Neural progenitor cell (in vitro differentiated cells): ENCODE results near the gene STIM1. TPM values are rescaled to one million over a fixed set of nuclear protein-coding genes. Genes with fewer than 3 reads are reported as not detected.
"Not testable (repeated sequence)": the region's sequence is repeated elsewhere in the genome, so short reads cannot be mapped to it uniquely, and the experiment has no call there.

Source experiments
- DNase-seq: peaks from one replicate; pipeline ENCODE4 v3.0.0-alpha.2; 2016; ENCODE audit warnings: low spot score
- H2AFZ ChIP-seq: fragments of 200-600 bp; sonication (generic); replicated peaks from 2 replicates; pipeline ENCODE4 v1.6.1; 2016; ENCODE audit warnings: antibody characterized with exemption
- H3F3A ChIP-seq: fragments of 200-600 bp; sonication (generic); 2 replicates; pipeline ENCODE4 v1.6.1; 2016; ENCODE audit warnings: antibody characterized with exemption, low read depth
- H3K27ac ChIP-seq: fragments of 200-600 bp; sonication (generic); 2 replicates; pipeline ENCODE4 v1.5.1; 2016; ENCODE audit warnings: mild to moderate bottlenecking
- H3K27me3 ChIP-seq: fragments of 200-600 bp; sonication (generic); 2 replicates; pipeline ENCODE4 v1.6.1; 2016; ENCODE audit warnings: mild to moderate bottlenecking, moderate library complexity
- H3K36me3 ChIP-seq: fragments of 200-600 bp; sonication (generic); 2 replicates; pipeline ENCODE4 v1.5.1; 2016
- H3K4me1 ChIP-seq: fragments of 200-600 bp; sonication (generic); 2 replicates; pipeline ENCODE4 v1.6.1; 2016; ENCODE audit warnings: mixed run types
- H3K4me2 ChIP-seq: fragments of 200-600 bp; sonication (generic); 2 replicates; pipeline ENCODE4 v1.6.1; 2016
- H3K4me3 ChIP-seq: fragments of 200-600 bp; sonication (generic); 2 replicates; pipeline ENCODE4 v1.5.1; 2016
- H3K79me2 ChIP-seq: fragments of 200-600 bp; sonication (generic); 2 replicates; pipeline ENCODE4 v1.6.1; 2016; ENCODE audit warnings: low read depth
- H3K9ac ChIP-seq: fragments of 200-600 bp; sonication (generic); 2 replicates; pipeline ENCODE4 v1.6.1; 2016
- H3K9me3 ChIP-seq: fragments of 200-600 bp; sonication (generic); 2 replicates; pipeline ENCODE4 v1.5.1; 2016; ENCODE audit warnings: low read depth
- H4K20me1 ChIP-seq: fragments of 200-600 bp; sonication (generic); 2 replicates; pipeline ENCODE4 v1.6.1; 2016; ENCODE audit warnings: low read depth
- H3K27ac Mint-ChIP-seq: 3 replicates; pipeline ENCODE4 v1.8.0; 2021; ENCODE audit warnings: mixed read lengths
- H3K27me3 Mint-ChIP-seq: 2 replicates; pipeline ENCODE4 v1.8.0; 2022; ENCODE audit warnings: low read depth, mild to moderate bottlenecking, inconsistent platforms, moderate library complexity, mixed read lengths; ENCODE audit not compliant: insufficient read depth
- H3K36me3 Mint-ChIP-seq: 3 replicates; pipeline ENCODE4 v1.8.0; 2021; ENCODE audit warnings: mixed read lengths
- H3K4me1 Mint-ChIP-seq: 3 replicates; pipeline ENCODE4 v1.8.0; 2021; ENCODE audit warnings: mixed read lengths
- H3K4me3 Mint-ChIP-seq: 3 replicates; pipeline ENCODE4 v1.8.0; 2021; ENCODE audit warnings: mild to moderate bottlenecking, moderate library complexity, mixed read lengths
- H3K9me3 Mint-ChIP-seq: 3 replicates; pipeline ENCODE4 v1.8.0; 2020; ENCODE audit warnings: mixed read lengths
- CTCF ChIP-seq: fragments of 200-600 bp; sonication (generic); IDR thresholded peaks from 2 replicates; pipeline ENCODE4 v1.5.1; 2017; ENCODE audit warnings: antibody characterized with exemption, mild to moderate bottlenecking
- EZH2 ChIP-seq: fragments of 200-600 bp; sonication (generic); IDR thresholded peaks from 2 replicates; pipeline ENCODE4 v1.6.1; 2017; ENCODE audit warnings: antibody characterized with exemption, mild to moderate bottlenecking, moderate library complexity
- EZH2phosphoT487 ChIP-seq: fragments of 200-600 bp; sonication (generic); IDR thresholded peaks from 2 replicates; pipeline ENCODE4 v1.6.1; 2017; ENCODE audit warnings: antibody characterized with exemption
- total RNA-seq: library from RNA; depleted of rRNA; stranded (reverse); fragments of >200 nt; gene quantifications from 2 replicates; pipeline ENCODE4 v1.2.3, GENCODE V29; 2015; ENCODE audit warnings: low replicate concordance

The STIM1 gene
- total RNA-seq, 1 donor from 2014 or later: 18.9 TPM

- Mint-ChIP-seq H3K4me1 (peaks cover 10% of the 10 kb centered on the region), H3K36me3 (peaks cover 40% of the 10 kb centered on the region), H3K4me3 (no peak overlapping the region), H3K27me3 (no peaks in the 10 kb centered on the region), H3K9me3 (no peaks in the 10 kb centered on the region), H3K27ac (no peak overlapping the region)
- H2AFZ ChIP-seq: no peak overlapping the region
- no peak overlapping the region for H3K4me2 ChIP-seq
- no peak overlapping the region for H3K4me3 ChIP-seq
- H3K36me3 ChIP-seq: peaks cover 25% of the 10 kb centered on the region
- DNase-seq: no peak
- TF ChIP-seq CTCF (no peak), EZH2phosphoT487 (no peak), EZH2 (no peak)
- H3K9ac ChIP-seq: no peak overlapping the region
- no peaks in the 10 kb centered on the region for H3F3A ChIP-seq
- no peaks in the 10 kb centered on the region for H4K20me1 ChIP-seq
- H3K27me3 ChIP-seq: no peaks in the 10 kb centered on the region
- no peaks in the 10 kb centered on the region for H3K4me1 ChIP-seq
- H3K79me2 ChIP-seq: no peaks in the 10 kb centered on the region
- no peak overlapping the region for H3K27ac ChIP-seq
- H3K9me3 ChIP-seq: no peaks in the 10 kb centered on the region
Measured at GRCh38 chr11:4127357-4127756, 271.9 kb downstream of the STIM1 start.

GRCh38 chr11:4130219-4130618 lies 274.8 kb downstream of the STIM1 start:
- DNase-seq, H3K4me3 Mint-ChIP-seq, H3K4me3 ChIP-seq, H3K9me3 Mint-ChIP-seq, H3K4me1 ChIP-seq, H3F3A ChIP-seq, H3K4me1 Mint-ChIP-seq, H3K79me2 ChIP-seq, H3K27me3 ChIP-seq, H2AFZ ChIP-seq, H3K27ac Mint-ChIP-seq, H3K9ac ChIP-seq, H4K20me1 ChIP-seq, H3K9me3 ChIP-seq, H3K27ac ChIP-seq, H3K27me3 Mint-ChIP-seq, H3K4me2 ChIP-seq: not testable (repeated sequence)
- H3K36me3 Mint-ChIP-seq: peaks cover 34% of the 10 kb centered on the region
- H3K36me3 ChIP-seq: peaks cover 19% of the 10 kb centered on the region

- Mint-ChIP-seq H3K9me3 (peaks cover 23% of the 10 kb centered on the region), H3K27ac (no peak overlapping the region), H3K36me3 (peaks cover 48% of the 10 kb centered on the region), H3K27me3 (no peaks in the 10 kb centered on the region), H3K4me1 (no peaks in the 10 kb centered on the region), H3K4me3 (no peak overlapping the region)
- TF ChIP-seq EZH2phosphoT487 (no peak), CTCF (no peak), EZH2 (no peak)
- Histone ChIP-seq H3K4me3 (no peak overlapping the region), H2AFZ (no peak overlapping the region), H3K9me3 (no peaks in the 10 kb centered on the region), H4K20me1 (no peaks in the 10 kb centered on the region), H3K4me2 (no peak overlapping the region), H3K79me2 (no peaks in the 10 kb centered on the region), H3K36me3 (peaks cover 29% of the 10 kb centered on the region), H3F3A (peaks cover 3% of the 10 kb centered on the region), H3K27ac (no peak overlapping the region), H3K27me3 (no peaks in the 10 kb centered on the region), H3K4me1 (no peaks in the 10 kb centered on the region), H3K9ac (no peak overlapping the region)
- no peak for DNase-seq
Measured at GRCh38 chr11:4134806-4135205, 279.3 kb downstream of the STIM1 start.

- Histone ChIP-seq H3K4me2 (no peak overlapping the region), H3K9me3 (no peaks in the 10 kb centered on the region), H3K27me3 (no peaks in the 10 kb centered on the region), H4K20me1 (no peaks in the 10 kb centered on the region), H3K36me3 (peaks cover 44% of the 10 kb centered on the region), H2AFZ (no peak overlapping the region), H3K9ac (no peak overlapping the region), H3K79me2 (no peaks in the 10 kb centered on the region), H3K4me3 (no peak overlapping the region), H3K4me1 (no peaks in the 10 kb centered on the region), H3F3A (peaks cover 3% of the 10 kb centered on the region), H3K27ac (no peak overlapping the region)
- no peaks in the 10 kb centered on the region for H3K27me3 Mint-ChIP-seq
- H3K9me3 Mint-ChIP-seq: peaks cover 37% of the 10 kb centered on the region
- DNase-seq: no peak
- H3K4me1 Mint-ChIP-seq: no peaks in the 10 kb centered on the region
- TF ChIP-seq EZH2 (no peak), EZH2phosphoT487 (no peak), CTCF (no peak)
- no peak overlapping the region for H3K4me3 Mint-ChIP-seq
- H3K36me3 Mint-ChIP-seq: peaks cover 69% of the 10 kb centered on the region
- no peak overlapping the region for H3K27ac Mint-ChIP-seq
Measured at GRCh38 chr11:4138497-4138896, 283.0 kb downstream of the STIM1 start.
